Type B pancreatic cell (in vitro differentiated cells): ENCODE results near the gene CRMP1. TPM values are rescaled to one million over a fixed set of nuclear protein-coding genes. Genes with fewer than 3 reads are reported as not detected.

Source experiments
- DNase-seq: peaks from one replicate; pipeline ENCODE4 v3.0.0; 2021; ENCODE audit warnings: mixed read lengths; ENCODE audit not compliant: unreplicated experiment; ENCODE audit errors: extremely low spot score
- H3K27ac Mint-ChIP-seq: 2 replicates; pipeline ENCODE4 v1.8.0; 2021; ENCODE audit warnings: mild to moderate bottlenecking, mixed read lengths
- H3K27me3 Mint-ChIP-seq: 2 replicates; pipeline ENCODE4 v1.8.0; 2021; ENCODE audit warnings: mixed read lengths
- H3K36me3 Mint-ChIP-seq: 2 replicates; pipeline ENCODE4 v1.8.0; 2021; ENCODE audit warnings: mixed read lengths
- H3K4me1 Mint-ChIP-seq: one replicate; pipeline ENCODE4 v1.8.0; 2021; ENCODE audit warnings: mixed read lengths; ENCODE audit not compliant: unreplicated experiment
- H3K4me3 Mint-ChIP-seq: 2 replicates; pipeline ENCODE4 v1.8.0; 2021; ENCODE audit warnings: mild to moderate bottlenecking, mixed read lengths
- H3K9me3 Mint-ChIP-seq: 2 replicates; pipeline ENCODE4 v1.8.0; 2021; ENCODE audit warnings: mixed read lengths
- CTCF ChIP-seq: fragments of 200-600 bp; sonication (generic); conservative IDR thresholded peaks from 2 replicates; pipeline ENCODE4 v1.5.0; 2021; ENCODE audit warnings: antibody characterized with exemption, mild to moderate bottlenecking
- total RNA-seq: library from RNA; stranded (reverse); gene quantifications from 2 replicates; pipeline ENCODE4 v1.2.1, GENCODE V29; 2021; ENCODE audit warnings: low replicate concordance

The CRMP1 gene
- total RNA-seq, 1 donor from 2014 or later, result 40.4 TPM

- H3K9me3 Mint-ChIP-seq, result no peaks in the 10 kb centered on the region
- no peak for TF ChIP-seq CTCF
- H3K27ac Mint-ChIP-seq, result no peak overlapping the region
- no peak for DNase-seq
- H3K4me3 Mint-ChIP-seq, result no peak overlapping the region
- peaks cover 62% of the 10 kb centered on the region for H3K27me3 Mint-ChIP-seq
- peaks cover 4% of the 10 kb centered on the region for H3K4me1 Mint-ChIP-seq
- no peaks in the 10 kb centered on the region for H3K36me3 Mint-ChIP-seq
Observed at GRCh38 chr4:5928274-5928673, 35.4 kb upstream of the CRMP1 start.

- H3K4me3 Mint-ChIP-seq, result no peak overlapping the region
- no peak for TF ChIP-seq CTCF
- H3K9me3 Mint-ChIP-seq, result no peaks in the 10 kb centered on the region
- H3K4me1 Mint-ChIP-seq, result peaks cover 4% of the 10 kb centered on the region
- peaks cover 62% of the 10 kb centered on the region for H3K27me3 Mint-ChIP-seq
- no peak for DNase-seq
- no peaks in the 10 kb centered on the region for H3K36me3 Mint-ChIP-seq
- H3K27ac Mint-ChIP-seq, result no peak overlapping the region
Observed at GRCh38 chr4:5927747-5928146, 34.9 kb upstream of the CRMP1 start.

- no peaks in the 10 kb centered on the region for H3K9me3 Mint-ChIP-seq
- H3K27ac Mint-ChIP-seq, result no peak overlapping the region
- peaks cover 4% of the 10 kb centered on the region for H3K4me1 Mint-ChIP-seq
- TF ChIP-seq CTCF, result no peak
- H3K36me3 Mint-ChIP-seq, result no peaks in the 10 kb centered on the region
- DNase-seq, result no peak
- H3K27me3 Mint-ChIP-seq, result peaks cover 68% of the 10 kb centered on the region
- H3K4me3 Mint-ChIP-seq, result no peak overlapping the region
Observed at GRCh38 chr4:5927116-5927515, 34.2 kb upstream of the CRMP1 start.

- peaks cover 70% of the 10 kb centered on the region for H3K27me3 Mint-ChIP-seq
- H3K36me3 Mint-ChIP-seq, result no peaks in the 10 kb centered on the region
- peaks cover 5% of the 10 kb centered on the region for H3K4me1 Mint-ChIP-seq
- H3K27ac Mint-ChIP-seq, result no peak overlapping the region
- no peaks in the 10 kb centered on the region for H3K9me3 Mint-ChIP-seq
- DNase-seq, result no peak
- TF ChIP-seq CTCF, result no peak
- H3K4me3 Mint-ChIP-seq, result no peak overlapping the region
Observed at GRCh38 chr4:5926598-5926997, 33.7 kb upstream of the CRMP1 start.

- H3K36me3 Mint-ChIP-seq, result no peaks in the 10 kb centered on the region
- no peak for TF ChIP-seq CTCF
- DNase-seq, result no peak
- no peaks in the 10 kb centered on the region for H3K9me3 Mint-ChIP-seq
- peaks cover 11% of the 10 kb centered on the region for H3K4me1 Mint-ChIP-seq
- H3K4me3 Mint-ChIP-seq, result no peak overlapping the region
- peaks cover 69% of the 10 kb centered on the region for H3K27me3 Mint-ChIP-seq
- H3K27ac Mint-ChIP-seq, result no peak overlapping the region
Observed at GRCh38 chr4:5925419-5926200, 32.7 kb upstream of the CRMP1 start.
